Sigmoid colon (tissue), 7 donors: ENCODE measurements around the gene HDAC9. TPM values are rescaled to one million over a fixed set of nuclear protein-coding genes. Genes with fewer than 3 reads are reported as not detected.

Experiments
- DNase-seq: peaks from one replicate; pipeline ENCODE4 v3.0.0-alpha.2; 2019
- H3K27ac ChIP-seq, 4 donors: fragments of 200-600 bp; sonication (generic); one replicate each; pipeline ENCODE4 v1.5.1; 2016 to 2019; ENCODE audit warnings: mild to moderate bottlenecking in 1 of 4
- H3K27me3 ChIP-seq, 3 donors: fragments of 200-600 bp; sonication (generic); one replicate each; pipeline ENCODE4 v1.5.1; 2019; ENCODE audit warnings: mild to moderate bottlenecking in 1 of 3
- H3K36me3 ChIP-seq, 4 donors: fragments of 200-600 bp; sonication (generic); one replicate each; pipeline ENCODE4 v1.5.1; 2016 to 2019
- H3K4me1 ChIP-seq, 4 donors: fragments of 200-600 bp; sonication (generic); one replicate each; pipeline ENCODE4 v1.5.1; 2017 to 2019
- H3K4me3 ChIP-seq, 4 donors: fragments of 200-600 bp; sonication (generic); one replicate each; pipeline ENCODE4 v1.5.1; 2017 to 2019; ENCODE audit warnings: mild to moderate bottlenecking in 2 of 4, moderate library complexity in 1 of 4
- H3K9me3 ChIP-seq, 4 donors: fragments of 200-600 bp in 3 of 4; sonication (generic) in 3 of 4; one replicate each; pipeline versions ENCODE4 v1.5.1 to v1.6.1; 2013 to 2019
- CTCF ChIP-seq, 4 experiments: fragments of 450-650 bp in 3 of 4; fragments of 200-600 bp in 1 of 4; IDR thresholded peaks; one replicate each; pipeline ENCODE4 v1.5.1; 2016 to 2019; ENCODE audit warnings: antibody characterized with exemption in 4 of 4, mild to moderate bottlenecking in 3 of 4, moderate library complexity in 2 of 4
- EP300 ChIP-seq, 4 donors: sonication (generic); formaldehyde crosslinking; IDR thresholded peaks; one replicate each; pipeline ENCODE4 v1.6.1; 2017; ENCODE audit warnings: antibody characterized with exemption in 4 of 4
- POLR2A ChIP-seq, 2 donors: fragments of 450-650 bp; IDR thresholded peaks; one replicate each; pipeline ENCODE4 v1.6.1; 2016; ENCODE audit warnings: antibody characterized with exemption in 2 of 2, mild to moderate bottlenecking in 2 of 2, moderate library complexity in 2 of 2
- POLR2AphosphoS5 ChIP-seq, 4 donors: sonication (generic); formaldehyde crosslinking; IDR thresholded peaks; one replicate each; pipeline ENCODE4 v1.6.1; 2017; ENCODE audit warnings: antibody characterized with exemption in 4 of 4
- WGBS, 2 donors: extraction: QIAGEN DNeasy Blood & Tissue Kit; methylation state at CpG; one replicate each; pipeline ENCODE4 v1.1.7; 2013; 5-methylcytosine and 5-hydroxymethylcytosine counted together
- intact Hi-C: fragments of 100-400 bp; cut with DNase I; formaldehyde crosslinking; loops from one replicate; pipeline ENCODE4 v1.15.1; 2023
- polyA plus RNA-seq, 3 donors: library from polyadenylated mRNA; stranded (reverse); fragments of 200-250 nt; gene quantifications; one replicate each; pipeline ENCODE4 v1.2.3, GENCODE V29; 2013
- total RNA-seq, 4 donors: library from RNA; depleted of rRNA; stranded (reverse); fragments of >200 nt; gene quantifications; one replicate each; pipeline ENCODE4 v1.1.0, GENCODE V29; 2016
- donor health status: healthy with polysubstance abuse.
- donor health status: Bipolar disorder and iron deficiency.
- donor health status: healthy.

The HDAC9 gene
- total and polyA plus RNA-seq, 7 donors: 2.4 to 38.2 (median 22.2) TPM

- intact Hi-C loops: no loop called here
- H3K9me3 ChIP-seq: no peaks in the 10 kb centered on the region
- no peak overlapping the region for H3K4me3 ChIP-seq
- DNase-seq: no peak
- TF ChIP-seq CTCF (IDR thresholded peaks at IDR 0.05) (no peak), EP300 (IDR thresholded peaks at IDR 0.05) (no peak)
- H3K36me3 ChIP-seq: no peaks in the 10 kb centered on the region
- WGBS, 2 donors: 67 to 80% methylated on average over 5 of the region's 5 CpGs
- no peaks in the 10 kb centered on the region for H3K27me3 ChIP-seq
- no peak overlapping the region for H3K27ac ChIP-seq
- no peaks in the 10 kb centered on the region for H3K4me1 ChIP-seq
These were observed 264.5 kb downstream of the HDAC9 start for GRCh38 chr7:18760046-18760445.

- no peak for TF ChIP-seq POLR2AphosphoS5 (IDR thresholded peaks at IDR 0.05)
- no peak for TF ChIP-seq EP300 (IDR thresholded peaks at IDR 0.05)
- TF ChIP-seq CTCF (IDR thresholded peaks at IDR 0.05): no peak
- TF ChIP-seq POLR2A (IDR thresholded peaks at IDR 0.05): no peak
- intact Hi-C loops: no loop called here
- WGBS, 2 donors: 64 to 78% methylated on average over 7 of the region's 7 CpGs
- no peak for DNase-seq
- Histone ChIP-seq H3K4me3 (no peak overlapping the region), H3K27ac (no peak overlapping the region), H3K27me3 (no peaks in the 10 kb centered on the region), H3K36me3 (no peaks in the 10 kb centered on the region), H3K4me1 (no peaks in the 10 kb centered on the region), H3K9me3 (no peaks in the 10 kb centered on the region)
These were observed 265.3 kb downstream of the HDAC9 start for GRCh38 chr7:18760631-18761445.

GRCh38 chr7:18762189-18762588 lies 266.6 kb downstream of the HDAC9 start:
- Histone ChIP-seq H3K36me3 (no peaks in the 10 kb centered on the region), H3K27ac (no peak overlapping the region), H3K4me1 (no peaks in the 10 kb centered on the region), H3K4me3 (no peak overlapping the region), H3K27me3 (no peaks in the 10 kb centered on the region), H3K9me3 (no peaks in the 10 kb centered on the region)
- no peak for DNase-seq
- intact Hi-C loops: no loop called here
- no peak for TF ChIP-seq POLR2AphosphoS5 (IDR thresholded peaks at IDR 0.05)
- 56 to 69% methylated on average over 3 of the region's 3 CpGs for WGBS, 2 donors

DNA sequence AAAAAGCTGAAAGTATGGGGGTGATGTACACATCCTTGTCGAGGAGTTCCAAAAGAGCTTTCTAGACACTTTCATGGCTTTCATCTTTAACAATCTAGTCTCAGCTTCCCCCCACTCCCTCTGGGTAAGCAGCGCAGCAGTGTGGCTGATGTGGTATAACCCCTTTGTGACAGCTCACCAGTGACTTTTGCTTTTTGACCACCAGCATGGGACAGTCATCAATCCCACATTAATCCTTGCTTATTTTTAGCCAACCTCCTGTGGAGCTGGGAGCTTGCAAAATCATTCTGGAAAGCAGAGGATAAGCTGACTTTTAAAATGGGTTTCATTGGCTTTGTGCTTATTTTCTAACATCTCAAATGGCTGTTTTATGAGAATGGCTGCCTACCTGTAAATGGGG lies 272.7 kb downstream of the HDAC9 start:
- intact Hi-C loops: no loop called here
- Histone ChIP-seq H3K36me3 (no peaks in the 10 kb centered on the region), H3K27ac (no peak overlapping the region), H3K27me3 (no peaks in the 10 kb centered on the region), H3K9me3 (no peaks in the 10 kb centered on the region), H3K4me3 (no peak overlapping the region), H3K4me1 (no peaks in the 10 kb centered on the region)
- TF ChIP-seq EP300 (IDR thresholded peaks at IDR 0.05) (no peak), POLR2A (IDR thresholded peaks at IDR 0.05) (no peak), CTCF (IDR thresholded peaks at IDR 0.05) (no peak), POLR2AphosphoS5 (IDR thresholded peaks at IDR 0.05) (no peak)
- no peak for DNase-seq
- WGBS, 2 donors: 83 to 87% methylated on average over 2 of the region's 2 CpGs

GRCh38 chr7:18770154-18770811 lies 274.7 kb downstream of the HDAC9 start:
- Histone ChIP-seq H3K27me3 (no peaks in the 10 kb centered on the region), H3K4me1 (no peaks in the 10 kb centered on the region), H3K36me3 (no peaks in the 10 kb centered on the region), H3K27ac (no peak overlapping the region), H3K9me3 (no peaks in the 10 kb centered on the region), H3K4me3 (no peak overlapping the region)
- TF ChIP-seq EP300 (IDR thresholded peaks at IDR 0.05) (no peak), POLR2AphosphoS5 (IDR thresholded peaks at IDR 0.05) (no peak), POLR2A (IDR thresholded peaks at IDR 0.05) (no peak), CTCF (IDR thresholded peaks at IDR 0.05) (no peak)
- intact Hi-C loops: no loop called here
- WGBS, 2 donors: 73 to 75% methylated on average over 7 of the region's 7 CpGs
- no peak for DNase-seq
